Ovary (tissue), 3 donors: ENCODE measurements around the gene RBM42.

Experiments
- CTCF ChIP-seq, 3 donors: fragments of 450-650 bp in 2 of 3; fragments of 200-600 bp in 1 of 3; IDR thresholded peaks; one replicate each; pipeline versions ENCODE4 v1.5.1 to v1.8.0; 2016 to 2022; ENCODE audit warnings: antibody characterized with exemption in 3 of 3, mild to moderate bottlenecking in 1 of 3
- EP300 ChIP-seq: sonication (generic); formaldehyde crosslinking; IDR thresholded peaks from one replicate; pipeline ENCODE4 v1.6.1; 2017; ENCODE audit warnings: antibody characterized with exemption
- POLR2A ChIP-seq: fragments of 450-650 bp; IDR thresholded peaks from one replicate; pipeline ENCODE4 v1.6.1; 2017; ENCODE audit warnings: antibody characterized with exemption, mild to moderate bottlenecking, moderate library complexity
- donor health status: DM: no; HTN: no; CAD: no.

GRCh38 chr19:35618857-35619256 lies 10.0 kb upstream of the RBM42 start:
- no peak for TF ChIP-seq EP300
- no peak for TF ChIP-seq CTCF (IDR thresholded peaks at IDR 0.05)
- TF ChIP-seq POLR2A, result no peak
